ENCODE measurements around the gene CHIC1.

- no peak for TF ChIP-seq CREB5 (CRISPR knock-in tag; IDR thresholded peaks at IDR 0.05; ENCODE audit: low read depth)
- TF ChIP-seq ZFP3 (CRISPR knock-in tag; IDR thresholded peaks at IDR 0.05) = no peak
- TF ChIP-seq OSR1 (CRISPR knock-in tag; IDR thresholded peaks at IDR 0.05) = no peak
- TF ChIP-seq ARNTL (CRISPR knock-in tag; IDR thresholded peaks at IDR 0.05; ENCODE audit: borderline replicate concordance, low read depth) = no peak
- no peak for TF ChIP-seq ZC3H10 (CRISPR knock-in tag; IDR thresholded peaks at IDR 0.05)
These were observed 14.4 kb downstream of the CHIC1 start for GRCh38 chrX:73577361-73577760.

All from SK-N-SH treated with all-trans-retinoic acid at 6 μM for 48 hours (cell line).